Hematopoietic multipotent progenitor cell treated with erythropoietin and hydrocortisone succinate and interleukin-3 and kit ligand, for 8 days (in vitro differentiated cells): ENCODE data around the gene PPP3CB.

ENCODE experiments used
- DNase-seq: peaks from one replicate; pipeline ENCODE4 v3.0.0-alpha.2; 2015

Gene PPP3CB

DNA sequence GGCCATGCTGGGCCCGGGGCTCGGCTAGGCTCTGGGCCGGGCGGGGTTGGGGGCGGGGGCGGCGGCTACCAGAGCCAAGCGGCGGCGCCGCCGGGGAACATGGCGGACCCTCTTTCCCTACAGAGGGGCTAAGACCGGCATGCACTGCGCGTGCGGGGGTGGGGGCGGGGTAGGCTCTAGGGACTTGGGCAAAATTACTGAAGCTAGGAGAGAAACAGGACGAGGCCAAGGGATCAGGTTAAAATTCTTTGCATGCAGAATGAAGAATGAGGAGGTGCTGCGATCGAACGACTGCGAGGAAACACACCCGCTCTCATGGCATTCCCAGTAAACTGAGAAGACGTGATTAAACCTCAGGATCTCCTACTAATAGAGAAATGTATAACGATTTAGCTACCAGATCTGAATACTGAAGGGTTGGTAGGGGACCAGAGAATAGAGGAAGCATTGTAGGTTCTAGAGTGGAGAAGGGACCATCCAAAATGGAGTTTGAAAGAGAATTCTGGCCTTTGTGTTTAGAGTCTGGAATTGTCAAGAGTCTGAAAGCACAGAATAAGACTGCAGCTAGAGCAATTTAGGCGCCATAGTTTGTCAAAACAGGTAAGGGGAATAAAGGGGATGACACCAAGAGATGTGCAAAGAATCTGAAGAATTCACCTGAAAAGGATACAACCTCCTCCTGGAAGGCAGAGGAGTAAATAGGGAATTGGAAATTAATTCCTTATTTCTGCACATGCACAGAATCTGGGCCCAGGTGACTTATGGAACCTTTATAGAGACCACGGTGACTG, at the start of gene PPP3CB:
Gene PPP3CB (minus strand): TSS at position 141 of the 791 bp plus-strand sequence. CDS start 135 bp downstream, at position 6.
- DNase-seq = peak; percentile 95

DNA sequence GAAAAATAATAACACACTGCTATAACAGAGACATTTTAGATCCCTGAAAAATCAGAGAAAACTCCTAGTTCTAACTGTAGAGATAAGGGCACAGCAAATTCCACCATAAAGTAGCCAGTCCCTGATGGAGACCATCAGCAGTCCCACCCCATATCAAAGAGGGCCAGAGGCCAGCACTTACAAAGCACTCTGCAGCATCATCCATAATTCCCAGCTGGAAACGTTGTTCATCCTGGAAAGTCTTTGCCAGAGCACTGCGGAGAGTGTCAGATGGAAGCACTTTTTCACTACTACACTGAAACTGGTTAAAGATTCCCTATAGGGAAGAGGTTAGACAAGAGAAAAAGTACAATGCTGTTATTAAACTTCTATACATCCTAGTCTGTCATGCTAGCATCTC, 49.5 kb upstream of the PPP3CB start:
- DNase-seq = no peak

DNA sequence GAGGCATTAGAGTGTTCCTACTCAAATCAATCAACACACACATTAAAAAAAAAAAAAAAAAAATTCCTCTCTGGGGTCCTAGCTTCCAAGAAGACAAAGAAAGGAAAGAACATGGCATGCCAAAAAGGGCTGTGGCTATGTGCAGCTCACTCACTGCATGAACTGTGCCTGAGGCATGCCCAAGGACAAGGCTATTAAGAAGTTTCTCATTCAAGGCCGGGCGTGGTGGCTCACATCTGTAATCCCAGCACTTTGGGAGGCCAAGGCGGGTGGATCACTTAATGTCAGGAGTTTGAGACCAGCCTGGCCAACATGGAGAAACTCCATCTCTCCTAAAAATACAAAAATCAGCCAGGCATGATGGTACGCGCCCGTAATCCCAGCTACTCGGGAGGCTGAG, 41.9 kb upstream of the PPP3CB start:
- no peak for DNase-seq

DNA sequence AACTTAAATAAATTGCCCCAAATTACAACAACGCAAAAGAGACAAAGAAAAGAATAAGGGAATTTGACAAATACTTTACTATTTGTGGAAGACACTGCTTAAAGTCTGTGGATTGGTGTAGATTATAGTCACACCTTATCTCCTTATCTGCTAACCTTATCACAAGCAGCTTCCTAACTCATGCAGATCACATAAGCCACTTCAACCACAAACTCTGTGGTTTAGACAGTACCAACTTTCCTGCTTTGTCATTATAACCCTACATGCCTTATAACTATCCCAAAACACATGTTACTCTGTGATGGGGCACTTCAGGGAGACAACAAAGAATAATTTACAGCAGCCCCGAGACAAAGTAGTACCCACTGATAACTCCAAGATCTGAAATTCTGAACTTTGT, 41.5 kb upstream of the PPP3CB start:
- peak; percentile 38 for DNase-seq

DNA sequence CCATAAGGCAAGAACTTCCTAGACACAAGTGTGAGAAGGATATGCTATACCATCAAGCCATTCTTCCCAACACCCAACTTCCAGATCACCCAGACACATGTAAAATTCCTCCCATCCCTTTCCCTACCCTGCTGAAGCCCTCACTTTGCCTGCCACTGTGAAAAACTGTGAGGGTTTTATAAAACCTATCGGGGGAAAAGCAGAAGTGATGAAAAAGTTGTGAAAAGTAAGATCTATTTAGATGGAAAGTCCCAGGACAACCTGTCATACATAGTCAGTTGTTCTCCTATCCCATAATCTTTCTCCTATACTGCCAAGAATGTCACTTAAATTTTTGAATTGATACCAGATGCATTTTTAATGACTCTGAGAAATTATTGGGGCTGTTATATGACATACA, 39.0 kb upstream of the PPP3CB start:
- no peak for DNase-seq

DNA sequence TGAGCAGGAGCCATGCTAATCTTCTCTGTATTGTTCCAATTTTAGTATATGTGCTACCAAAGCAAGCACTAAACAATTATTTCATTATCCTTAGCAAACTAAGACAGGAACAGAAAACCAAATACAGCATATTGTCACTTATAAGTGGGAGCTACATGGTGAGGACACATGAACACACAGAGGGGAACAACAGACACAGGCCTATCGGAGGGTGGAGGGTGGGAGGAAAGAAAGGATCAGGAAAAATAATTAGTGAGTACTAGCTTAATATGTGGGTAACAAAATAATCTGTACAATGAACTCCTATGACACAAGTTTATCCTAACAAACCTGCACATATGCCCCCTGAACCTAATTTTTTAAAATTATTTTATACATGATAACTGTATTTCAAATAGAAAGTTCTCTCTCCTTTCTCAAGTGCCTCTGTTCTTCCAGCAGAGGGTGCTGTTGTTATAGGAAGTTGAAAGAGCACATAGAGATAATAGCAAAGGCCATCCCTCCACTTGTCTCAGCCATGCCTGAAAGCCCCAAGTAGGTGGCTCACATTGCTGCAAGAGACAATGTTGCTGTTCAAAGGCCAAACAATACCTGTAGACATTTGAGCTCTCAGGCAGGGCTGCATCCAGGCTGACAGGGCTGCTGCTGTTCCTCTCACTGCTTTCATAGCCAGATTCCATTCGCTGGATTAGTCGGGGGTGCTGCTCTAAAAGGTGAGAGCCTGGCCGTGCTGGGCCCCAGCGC, 33.4 kb upstream of the PPP3CB start:
- DNase-seq = peak; percentile 88

DNA sequence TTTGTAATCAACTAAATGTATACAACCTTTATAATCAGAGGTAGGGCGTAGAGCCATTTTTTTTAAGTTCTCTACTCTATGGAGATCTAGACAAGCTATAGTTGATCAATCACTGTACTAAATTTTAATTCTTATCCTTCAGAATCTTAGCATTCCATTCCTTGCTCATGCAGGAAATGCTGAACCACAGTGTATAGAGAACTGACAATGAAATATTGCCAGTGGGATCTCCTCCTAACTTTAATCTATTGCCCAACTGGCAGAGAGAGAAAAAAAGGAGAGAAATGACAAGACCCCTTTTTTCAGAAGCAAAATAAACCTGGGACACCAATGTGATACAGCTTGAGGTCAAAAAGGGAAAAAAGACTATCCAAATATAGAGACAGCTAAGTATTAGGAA, 26.4 kb upstream of the PPP3CB start:
- DNase-seq = no peak

DNA sequence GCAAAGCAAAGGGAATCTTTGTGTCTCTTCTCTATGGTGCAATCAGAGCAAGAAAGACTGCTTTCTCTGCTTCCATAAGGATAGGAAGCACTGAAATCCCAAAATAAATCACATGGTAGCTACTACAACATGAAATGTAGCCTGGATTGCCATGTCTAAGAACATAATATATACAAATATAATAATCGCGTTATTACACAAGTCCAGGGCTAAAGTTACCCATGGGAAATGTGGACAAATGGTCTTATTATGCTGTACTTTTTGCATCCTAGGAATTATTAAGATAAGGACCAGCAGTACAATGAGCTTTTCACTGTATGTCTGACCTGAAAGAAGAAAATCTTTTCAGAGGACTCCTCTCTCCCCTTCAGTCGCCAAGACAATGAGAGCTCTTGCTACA, 23.5 kb upstream of the PPP3CB start:
- no peak for DNase-seq

DNA sequence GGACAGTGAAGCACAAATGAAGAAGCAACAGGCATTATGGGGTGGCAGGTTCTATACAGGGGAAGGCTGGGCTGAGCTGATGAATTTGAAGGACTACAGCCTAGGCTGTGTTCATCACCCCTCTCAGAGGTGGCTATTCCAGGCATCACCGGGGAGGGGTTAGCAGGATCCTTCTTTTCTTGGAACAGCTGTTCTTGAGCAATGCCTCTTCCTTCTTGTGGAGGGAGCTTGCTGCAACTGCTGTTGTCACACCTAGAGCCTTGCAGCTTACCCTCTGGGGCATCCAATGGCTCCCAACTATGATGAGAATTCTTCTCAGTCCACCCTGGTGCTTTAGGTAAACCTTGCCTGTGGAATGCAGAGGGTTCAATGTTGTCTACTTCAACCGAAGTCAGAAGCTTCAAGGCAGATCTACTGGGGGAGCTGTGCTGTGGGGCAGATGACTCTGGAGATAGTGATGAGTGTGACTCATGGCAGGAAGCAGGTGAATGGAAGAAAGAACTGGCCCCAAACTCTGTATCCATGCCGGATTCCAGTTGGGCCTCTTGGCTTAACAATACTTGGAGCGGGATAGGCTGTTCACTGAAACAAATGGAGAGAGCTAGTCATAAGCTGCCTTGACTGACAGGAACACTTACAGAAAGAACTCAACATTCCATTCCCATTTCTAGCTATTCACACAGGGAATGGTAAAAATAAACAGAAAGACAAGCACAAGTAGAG, 21.5 kb upstream of the PPP3CB start:
- no peak for DNase-seq

DNA sequence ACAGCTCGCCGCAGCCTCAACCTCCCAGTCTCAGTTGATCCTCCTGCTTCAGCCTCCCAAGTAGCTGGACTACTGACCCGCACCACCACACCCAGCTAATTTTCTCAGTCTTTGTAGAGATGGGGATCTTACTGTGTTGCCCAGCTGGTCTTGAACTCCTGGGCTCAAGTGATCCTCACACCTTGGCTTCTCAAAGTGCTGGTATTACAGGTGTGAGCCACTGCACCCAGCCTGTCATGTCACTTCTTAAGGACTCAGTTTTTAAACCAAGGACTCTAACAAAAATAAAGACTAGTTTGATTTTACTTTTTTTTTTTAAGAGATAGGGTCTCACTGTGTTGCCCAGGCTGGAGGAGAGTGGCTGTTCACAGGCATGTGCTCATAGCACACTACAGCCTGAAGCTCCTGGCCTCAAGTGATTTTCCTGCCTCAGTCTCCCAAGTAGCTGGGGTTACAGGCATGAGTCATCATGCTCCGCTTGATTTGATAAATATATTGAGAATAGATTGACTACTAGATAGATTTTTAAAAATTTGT, 16.5 kb upstream of the PPP3CB start:
- DNase-seq = no peak

DNA sequence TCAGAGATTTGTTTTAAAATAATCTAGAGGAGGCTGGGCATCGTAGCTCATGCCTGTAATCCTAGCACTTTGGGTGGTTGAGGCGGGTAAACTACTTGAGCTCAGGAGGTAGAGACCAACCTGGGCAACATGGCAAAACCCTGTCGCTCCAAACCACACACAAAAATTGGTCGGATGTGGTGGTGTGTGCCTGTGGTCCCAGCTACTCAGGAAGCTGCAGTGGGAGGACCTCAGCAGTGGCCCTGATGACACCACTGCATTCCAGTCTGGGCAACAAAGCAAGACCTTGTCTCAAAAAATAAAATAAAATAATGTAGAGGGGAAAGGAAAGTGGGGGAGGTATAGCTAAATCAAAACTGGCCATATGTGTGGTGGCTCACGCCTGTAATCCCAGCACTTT, 13.9 kb upstream of the PPP3CB start:
- DNase-seq = no peak

DNA sequence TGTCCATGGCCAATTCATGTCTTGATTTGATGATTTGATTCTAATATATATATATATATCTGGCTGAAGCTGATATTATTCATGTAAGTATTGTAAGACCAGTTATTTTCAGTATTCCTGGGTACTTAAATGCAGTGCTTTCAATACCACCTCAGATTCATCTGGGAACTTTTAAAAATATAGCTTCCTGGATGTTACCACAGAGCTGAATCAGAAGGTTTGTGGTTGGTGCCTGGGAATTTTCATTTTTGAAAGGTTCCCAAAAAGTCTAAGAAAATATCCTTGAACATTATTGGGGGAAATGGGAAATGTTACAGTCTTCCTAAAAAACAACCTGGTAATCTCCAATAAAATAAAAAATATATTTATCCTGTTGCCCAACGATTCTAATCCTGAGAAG, 10.7 kb upstream of the PPP3CB start:
- no peak for DNase-seq

DNA sequence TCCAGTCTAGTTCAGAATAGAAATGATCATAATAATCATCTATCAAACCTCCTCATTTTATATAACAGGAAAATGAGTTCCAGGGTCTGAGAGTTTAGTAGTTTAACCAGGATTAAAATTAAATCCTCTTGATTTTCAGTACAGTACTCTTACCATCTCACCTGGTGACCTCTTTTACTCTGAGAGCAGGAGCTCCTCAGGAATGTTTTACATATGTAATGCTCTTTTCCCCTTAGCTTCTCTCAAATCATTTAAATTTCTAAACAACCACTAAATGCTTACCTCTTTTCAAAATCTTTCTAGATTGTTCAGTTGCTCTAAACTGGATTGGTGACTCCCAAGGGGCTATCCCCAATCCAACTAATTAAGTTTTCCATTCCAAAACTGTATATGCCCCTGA, 10.2 kb upstream of the PPP3CB start:
- no peak for DNase-seq

DNA sequence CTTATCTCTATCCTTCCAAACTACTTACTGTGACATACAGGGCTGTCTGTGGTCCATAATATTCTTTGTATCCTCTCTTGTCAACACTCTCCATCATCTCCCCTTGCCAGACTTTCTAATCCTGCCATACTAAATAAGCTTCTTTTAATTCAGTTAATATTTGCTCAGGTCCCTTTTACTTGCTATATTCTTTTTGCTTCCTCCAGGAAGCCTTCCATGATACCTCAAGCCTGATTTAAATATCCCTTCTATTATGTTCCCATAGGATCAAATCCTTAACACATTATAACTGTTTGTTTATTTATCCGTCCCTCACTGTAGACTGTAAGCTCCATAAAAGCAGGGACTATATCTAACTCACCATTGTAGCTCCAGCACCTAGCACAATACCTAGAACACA, 7.2 kb upstream of the PPP3CB start:
- no peak for DNase-seq

DNA sequence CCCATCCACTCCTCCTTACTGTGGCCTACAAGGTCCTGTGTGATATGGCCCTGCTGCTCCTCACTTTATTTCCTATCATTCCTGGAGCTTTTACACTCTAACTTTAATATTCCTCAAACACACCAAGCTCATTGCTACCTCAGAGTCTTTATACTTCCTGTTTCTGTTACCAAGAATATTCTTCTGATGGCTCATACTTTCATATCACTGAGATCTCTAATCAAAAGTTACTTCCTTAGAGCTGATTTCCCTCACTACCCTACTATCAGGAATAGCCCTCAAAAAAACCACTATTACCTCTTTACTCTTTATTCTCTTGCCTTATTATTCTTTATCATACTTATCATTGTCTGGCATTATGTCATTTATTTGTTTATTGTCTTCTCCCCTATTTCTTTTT, 5.8 kb upstream of the PPP3CB start:
- no peak for DNase-seq

DNA sequence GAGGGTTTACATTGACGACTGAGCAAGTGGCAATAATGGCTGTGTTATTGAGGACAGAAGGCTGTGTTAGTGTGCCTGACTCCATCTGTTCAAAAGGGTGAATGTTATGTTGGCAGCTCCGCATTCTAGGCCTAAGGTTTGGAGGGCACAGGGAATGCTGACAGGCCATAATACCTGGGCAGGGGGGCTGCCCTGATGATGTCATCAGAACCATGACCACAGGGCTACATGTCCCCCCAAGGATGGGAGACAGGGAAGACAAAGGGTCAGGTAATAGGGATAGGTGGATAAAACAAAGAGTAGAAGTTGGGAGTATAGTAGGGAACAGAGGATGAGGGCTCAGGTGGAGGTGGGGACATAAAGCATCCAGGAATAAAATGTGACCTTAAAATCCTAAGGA, 1.8 kb upstream of the PPP3CB start:
- DNase-seq = no peak

DNA sequence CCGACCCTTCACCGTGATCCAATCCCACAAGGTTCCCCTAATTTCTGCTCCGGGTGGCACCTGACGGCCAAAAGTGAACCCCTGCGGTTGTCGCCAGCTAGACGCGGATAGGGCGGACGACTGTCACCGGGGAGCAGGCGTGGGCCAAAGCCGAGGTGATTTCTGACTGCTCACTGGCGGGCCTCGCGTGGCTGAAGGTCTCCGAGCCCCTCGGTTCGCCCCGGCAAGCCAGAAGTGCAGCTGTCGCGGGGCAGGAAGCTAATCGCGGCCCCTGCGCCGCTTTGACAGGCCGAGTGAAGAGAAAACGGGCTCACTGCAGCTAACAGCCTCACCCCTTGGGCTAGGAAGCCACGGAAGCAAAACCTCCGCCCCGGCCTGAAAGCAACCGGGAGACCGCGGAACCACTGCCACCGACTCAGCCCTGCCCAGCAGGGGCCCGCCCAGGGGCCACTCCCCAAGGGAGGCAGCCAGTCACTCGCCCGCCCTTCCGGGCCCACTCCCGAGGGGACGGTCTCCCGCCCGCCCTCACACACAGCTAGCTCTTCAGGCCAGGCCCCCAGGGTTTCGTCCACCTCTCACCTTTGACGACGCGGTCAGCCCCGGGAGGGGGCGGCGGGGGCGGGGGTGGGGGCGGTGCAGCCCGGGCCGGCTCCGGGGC, 469 bp downstream of the PPP3CB start:
- DNase-seq = peak; percentile 94

DNA sequence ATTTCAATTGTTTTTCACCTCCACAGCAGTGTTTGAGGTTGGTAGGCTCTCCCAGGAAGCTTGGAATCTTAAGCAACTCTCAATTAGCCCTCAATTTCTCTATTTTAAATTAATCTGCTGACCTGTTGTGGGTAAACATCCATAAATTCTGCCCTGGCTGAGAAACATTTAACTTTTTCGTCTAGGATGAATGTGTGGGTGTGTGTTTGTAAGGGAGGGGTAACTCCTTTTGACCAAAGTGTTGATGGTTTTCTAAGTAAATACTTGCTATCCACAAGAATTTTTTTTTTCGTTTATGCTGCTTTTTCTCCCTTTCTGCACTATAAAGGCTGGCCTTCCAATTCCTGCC, 973 bp downstream of the PPP3CB start:
- no peak for DNase-seq

DNA sequence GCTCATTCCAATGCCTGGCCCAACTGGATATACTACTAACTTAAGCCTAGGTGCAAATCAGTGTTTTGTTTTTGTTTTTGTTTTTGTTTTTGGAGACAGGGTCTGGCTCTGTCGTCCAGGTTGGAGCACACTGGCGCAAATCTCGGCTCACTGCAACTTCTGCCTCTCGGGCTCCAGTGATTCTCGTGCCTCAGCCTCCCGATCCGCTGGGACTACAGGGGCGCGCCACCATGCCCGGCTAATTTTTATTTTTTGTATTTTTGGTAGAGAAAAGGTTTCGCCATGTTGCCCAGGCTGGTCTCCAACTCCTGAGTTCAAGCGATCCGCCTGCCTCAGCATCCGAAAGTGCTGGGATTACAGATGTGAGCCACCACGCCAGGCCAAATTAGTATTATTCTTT, 1.6 kb downstream of the PPP3CB start:
- no peak for DNase-seq

DNA sequence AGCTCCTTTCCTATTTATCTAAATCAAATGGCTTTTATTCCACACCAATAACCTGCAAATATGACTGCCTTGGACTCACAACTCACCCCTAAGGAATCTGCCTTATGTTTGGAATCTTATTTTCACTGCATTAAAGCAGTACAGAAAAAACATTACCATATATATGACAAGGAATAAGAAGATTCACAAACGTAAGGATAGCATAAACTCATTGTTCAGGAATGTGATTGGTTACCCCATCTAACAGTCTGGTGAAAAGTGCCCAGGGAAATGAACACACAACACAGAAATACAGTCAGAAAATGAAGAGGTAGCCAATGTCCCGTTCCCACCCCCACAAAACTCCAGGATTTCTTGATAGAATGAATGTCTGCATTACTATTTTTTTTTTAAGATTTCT, 2.0 kb downstream of the PPP3CB start:
- DNase-seq = no peak

DNA sequence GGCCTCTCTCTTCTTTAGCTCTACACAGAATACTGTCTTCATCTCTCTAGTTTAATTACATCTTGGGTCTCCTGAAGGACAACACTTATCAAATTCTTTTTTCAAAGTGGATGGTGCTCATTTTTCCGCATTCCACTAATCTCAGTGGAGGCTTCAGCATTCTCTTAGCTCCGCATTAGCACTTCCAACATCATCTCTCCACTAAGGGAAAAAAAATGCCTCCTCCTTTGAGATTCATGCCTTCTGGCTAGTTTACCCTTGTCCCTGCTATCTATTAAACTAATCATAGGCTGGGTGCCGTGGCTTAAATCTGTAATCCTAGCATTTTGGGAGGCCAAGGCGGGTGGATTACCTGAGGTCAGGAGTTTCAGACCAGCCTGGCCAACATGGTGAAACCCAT, 9.2 kb downstream of the PPP3CB start:
- DNase-seq = no peak

DNA sequence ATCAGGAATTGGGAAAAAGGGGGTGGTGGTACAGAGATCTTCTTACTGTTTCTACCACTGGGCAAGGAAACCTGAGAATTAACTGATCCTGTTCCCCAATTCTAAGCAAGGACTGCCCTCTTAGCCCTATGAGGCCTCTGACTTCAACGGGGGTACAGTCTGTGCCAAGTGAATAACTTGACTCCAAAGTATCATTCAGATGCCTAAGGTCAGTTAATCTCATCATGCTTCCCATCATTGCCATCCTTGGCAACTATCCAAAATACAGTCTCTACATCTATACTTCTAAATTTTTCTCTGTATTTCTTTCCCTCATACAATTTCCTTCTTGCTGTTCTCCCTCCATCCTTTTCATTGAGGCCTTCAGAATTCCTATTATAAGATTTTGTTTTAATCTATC, 10.5 kb downstream of the PPP3CB start:
- peak; percentile 39 for DNase-seq

DNA sequence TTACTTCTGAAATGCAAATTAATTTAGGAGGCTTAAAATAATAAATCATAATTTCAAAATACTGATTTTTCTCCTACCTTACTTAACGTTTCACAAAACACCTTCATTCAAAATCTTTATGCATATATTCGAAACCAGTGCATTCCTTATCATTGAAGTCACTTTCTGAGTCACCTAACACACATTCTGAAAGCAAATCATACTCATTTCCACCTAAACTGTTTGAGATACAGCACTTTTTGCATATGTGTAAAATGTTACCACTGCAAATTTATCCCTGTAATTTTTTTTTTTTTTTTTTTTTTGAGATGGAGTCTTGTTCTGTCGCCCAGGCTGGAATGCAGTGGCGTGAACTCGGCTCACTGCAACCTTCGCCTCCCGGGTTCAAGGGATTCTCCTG, 15.7 kb downstream of the PPP3CB start:
- no peak for DNase-seq
